ENCODE results near the gene CHCHD1. TPM values are rescaled to one million over a fixed set of nuclear protein-coding genes. Genes with fewer than 3 reads are reported as not detected.
A peak's percentile ranks its signal among the peaks of the same experiment; 100 is the strongest.

The CHCHD1 gene
- total RNA-seq, 4 donors from 2014 or later = 14.1 to 57.3 (median 28.9) TPM

DNA sequence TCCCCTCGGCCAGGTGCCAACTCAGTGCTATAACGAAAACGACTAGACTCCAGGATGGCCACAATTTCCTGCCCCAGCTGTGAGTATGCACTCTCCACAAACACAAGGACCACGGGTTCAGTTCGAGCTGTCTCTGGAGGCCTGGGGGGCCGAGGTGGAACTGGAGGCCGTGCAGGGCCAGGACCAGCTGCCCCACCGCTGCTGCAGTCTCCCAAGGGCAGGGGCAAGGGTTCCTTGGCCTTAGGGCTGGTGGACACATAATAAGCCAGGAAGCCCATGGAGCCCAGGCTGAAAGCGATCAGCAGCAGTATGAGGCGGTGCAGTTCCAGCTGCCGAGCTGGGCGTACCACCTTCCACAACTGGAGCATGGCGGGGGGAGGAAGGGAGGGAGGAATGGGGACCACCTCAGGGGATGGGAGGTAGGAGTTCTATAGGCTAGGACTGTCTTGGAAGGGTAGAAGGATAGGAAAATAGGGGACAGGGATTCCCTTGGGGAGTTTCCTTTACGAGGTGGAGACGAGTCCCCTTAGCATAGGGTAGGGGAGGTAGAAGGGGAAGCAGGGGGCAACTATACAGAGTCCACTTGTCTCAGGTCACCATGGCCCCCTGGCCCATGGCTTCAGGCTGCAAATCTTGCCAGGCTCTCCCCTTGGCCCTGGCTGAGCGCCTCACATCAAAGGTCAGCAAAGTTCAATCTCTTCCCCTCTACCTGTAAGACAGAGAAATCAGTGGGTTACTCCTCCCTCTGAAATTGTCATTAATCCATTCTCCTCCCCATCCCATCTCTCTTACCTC, 26.4 kb downstream of the CHCHD1 start:
- H3K4me1 ChIP-seq = peaks cover 7 to 20% of the 10 kb centered on the region in 2 donors
- WGBS, 2 donors = 90 to 96% methylated on average over 16 of the region's 16 CpGs
- no peak overlapping the region for H3K4me3 ChIP-seq (replicated peaks in 1 of 3)
- TF ChIP-seq POLR2A (IDR thresholded peaks at IDR 0.05) = no peak
- TF ChIP-seq, protein P1, sequence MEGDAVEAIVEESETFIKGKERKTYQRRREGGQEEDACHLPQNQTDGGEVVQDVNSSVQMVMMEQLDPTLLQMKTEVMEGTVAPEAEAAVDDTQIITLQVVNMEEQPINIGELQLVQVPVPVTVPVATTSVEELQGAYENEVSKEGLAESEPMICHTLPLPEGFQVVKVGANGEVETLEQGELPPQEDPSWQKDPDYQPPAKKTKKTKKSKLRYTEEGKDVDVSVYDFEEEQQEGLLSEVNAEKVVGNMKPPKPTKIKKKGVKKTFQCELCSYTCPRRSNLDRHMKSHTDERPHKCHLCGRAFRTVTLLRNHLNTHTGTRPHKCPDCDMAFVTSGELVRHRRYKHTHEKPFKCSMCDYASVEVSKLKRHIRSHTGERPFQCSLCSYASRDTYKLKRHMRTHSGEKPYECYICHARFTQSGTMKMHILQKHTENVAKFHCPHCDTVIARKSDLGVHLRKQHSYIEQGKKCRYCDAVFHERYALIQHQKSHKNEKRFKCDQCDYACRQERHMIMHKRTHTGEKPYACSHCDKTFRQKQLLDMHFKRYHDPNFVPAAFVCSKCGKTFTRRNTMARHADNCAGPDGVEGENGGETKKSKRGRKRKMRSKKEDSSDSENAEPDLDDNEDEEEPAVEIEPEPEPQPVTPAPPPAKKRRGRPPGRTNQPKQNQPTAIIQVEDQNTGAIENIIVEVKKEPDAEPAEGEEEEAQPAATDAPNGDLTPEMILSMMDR (IDR thresholded peaks at IDR 0.05) = no peak
- intact Hi-C loops (cut with DNase I) = no loop called here
- peaks cover 45 to 50% of the 10 kb centered on the region in 2 donors for H3K36me3 ChIP-seq
- H3K9me3 ChIP-seq = no peaks in the 10 kb centered on the region
- no peak overlapping the region for H3K27ac ChIP-seq
- DNase-seq = no peak
- no peaks in the 10 kb centered on the region for H3K27me3 ChIP-seq

- Histone ChIP-seq H3K4me3 (replicated peaks in 1 of 3) (no peak overlapping the region), H3K4me1 (peaks cover 7 to 20% of the 10 kb centered on the region in 2 donors), H3K27me3 (no peaks in the 10 kb centered on the region), H3K27ac (no peak overlapping the region), H3K36me3 (peaks cover 36 to 45% of the 10 kb centered on the region in 2 donors), H3K9me3 (no peaks in the 10 kb centered on the region)
- intact Hi-C loops (cut with DNase I) = no loop called here
- TF ChIP-seq, protein P1 (IDR thresholded peaks at IDR 0.05) = no peak
- TF ChIP-seq POLR2A (IDR thresholded peaks at IDR 0.05) = no peak
- 63 to 88% methylated on average over 5 of the region's 5 CpGs for WGBS, 2 donors
- no peak for DNase-seq
These were observed 27.4 kb downstream of the CHCHD1 start for GRCh38 chr10:73809061-73809818.

- no peak for DNase-seq
- H3K4me3 ChIP-seq (replicated peaks in 1 of 3) = peak overlapping the region in 2 of 3 donors; percentile 71 to 88
- 83 to 92% methylated on average over 7 of the region's 7 CpGs for WGBS, 2 donors
- H3K36me3 ChIP-seq = peaks cover 30 to 34% of the 10 kb centered on the region in 2 donors
- intact Hi-C loops (cut with DNase I) = loop anchor here (10.0 kb wide), 1 partner anchor 64 kb away; the partner anchor contains the start of gene CAMK2G
- no peaks in the 10 kb centered on the region for H3K9me3 ChIP-seq
- H3K4me1 ChIP-seq = peaks cover 7 to 20% of the 10 kb centered on the region in 2 donors
- H3K27ac ChIP-seq = no peak overlapping the region
- TF ChIP-seq, protein P1 (IDR thresholded peaks at IDR 0.05) = no peak
- no peak for TF ChIP-seq POLR2A (IDR thresholded peaks at IDR 0.05)
- H3K27me3 ChIP-seq = no peaks in the 10 kb centered on the region
These were observed 28.5 kb downstream of the CHCHD1 start for GRCh38 chr10:73810358-73810734.

DNA sequence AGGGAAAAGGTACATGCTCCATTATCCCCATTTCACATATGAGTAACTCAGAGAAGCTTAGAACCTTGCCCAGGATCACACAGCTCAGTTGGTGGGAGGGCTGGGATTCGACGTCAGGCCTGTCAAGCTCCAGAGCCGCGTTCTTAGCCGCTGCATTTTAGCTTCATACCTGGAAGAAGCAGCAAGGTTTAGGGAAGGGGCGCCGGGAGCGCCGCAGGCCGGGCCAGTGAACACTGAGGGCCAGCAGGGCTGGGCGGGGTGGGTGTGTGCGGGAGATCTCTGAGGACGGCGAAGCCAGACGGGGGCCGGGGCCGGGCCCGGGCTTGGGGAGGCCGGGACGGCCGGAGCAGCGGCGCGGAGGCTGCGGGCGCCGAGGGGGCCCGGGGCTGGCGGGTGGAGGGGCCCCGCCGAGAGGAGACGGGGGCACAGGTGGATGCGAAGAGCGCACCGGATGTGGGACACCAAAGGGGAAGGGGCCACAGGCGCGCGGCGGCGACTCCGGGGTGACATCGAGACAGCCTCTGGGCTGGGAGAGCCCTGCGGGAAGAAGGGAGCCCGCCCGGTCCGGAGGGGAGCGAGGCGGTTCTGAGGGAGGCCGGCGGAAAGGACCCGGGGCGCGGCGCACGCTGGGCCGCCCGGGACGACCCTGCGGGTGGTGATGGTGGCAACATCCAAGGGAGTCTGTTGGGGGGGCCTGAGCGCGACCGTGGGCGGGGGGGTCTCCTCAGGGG, 29.1 kb downstream of the CHCHD1 start:
- Histone ChIP-seq H3K4me1 (peaks cover 7 to 20% of the 10 kb centered on the region in 2 donors), H3K27me3 (no peaks in the 10 kb centered on the region), H3K9me3 (no peaks in the 10 kb centered on the region), H3K4me3 (replicated peaks in 1 of 3) (peak overlapping the region; percentile 71 to 92 (median 88)), H3K36me3 (peaks cover 25 to 29% of the 10 kb centered on the region in 2 donors), H3K27ac (peak overlapping the region; percentile 63 to 85 (median 78))
- WGBS, 2 donors = 1 to 2% methylated on average over 39 of the region's 63 CpGs
- intact Hi-C loops (cut with DNase I) = loop anchor here (10.0 kb wide), 1 partner anchor 64 kb away; the partner anchor contains the start of gene CAMK2G
- DNase-seq = peak; percentile 24 to 30
- no peak for TF ChIP-seq POLR2A (IDR thresholded peaks at IDR 0.05)
- TF ChIP-seq, protein P1 (IDR thresholded peaks at IDR 0.05) = no peak
